ENCODE results near the gene NDFIP1.

DNA sequence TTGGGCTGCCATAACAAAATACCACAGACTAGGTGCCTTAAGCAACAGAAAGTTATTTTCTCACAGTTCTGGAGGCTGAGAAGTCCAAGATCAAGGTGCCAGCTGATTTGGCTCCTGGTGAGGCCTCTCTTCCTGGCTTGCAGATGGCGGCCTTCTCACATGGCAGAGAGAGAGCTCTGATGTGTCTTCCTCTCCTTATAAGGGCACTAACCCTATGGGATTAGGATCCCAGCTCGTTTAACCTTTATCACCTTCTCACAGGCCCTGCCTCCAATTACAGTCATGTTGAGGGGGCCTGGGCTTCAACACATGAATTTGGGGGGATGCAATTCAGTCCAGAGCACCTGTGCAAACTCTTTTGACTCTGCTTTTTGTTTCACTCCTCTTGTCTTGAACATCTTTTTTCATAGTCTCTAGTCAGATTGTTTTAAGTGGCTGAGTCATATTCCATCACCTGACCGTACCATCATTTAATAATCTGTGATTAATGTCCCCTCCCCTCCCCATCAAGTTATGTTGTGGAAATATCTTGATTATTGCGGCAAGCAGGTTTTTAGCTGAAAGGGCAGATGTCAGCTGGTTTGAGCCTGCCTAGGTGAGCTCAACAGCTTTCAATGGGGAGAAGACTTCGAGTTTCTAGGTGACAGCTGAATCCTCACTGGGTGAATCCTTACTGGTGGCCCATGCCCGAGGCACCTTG, 61.8 kb downstream of the NDFIP1 start:
- no peak for TF ChIP-seq CTCF (IDR thresholded peaks at IDR 0.05)
- TF ChIP-seq POLR2A (IDR thresholded peaks at IDR 0.05): no peak
- TF ChIP-seq POLR2AphosphoS5 (IDR thresholded peaks at IDR 0.05; ENCODE audit: insufficient read depth in 1 of 2, low read depth in 1 of 2): no peak
